HG02885 (cell line): ENCODE measurements around the gene ACVR2A.
A peak's percentile ranks its signal among the peaks of the same experiment; 100 is the strongest.

Experiments used
- ATAC-seq: cut with Tn5 transposase; IDR thresholded peaks from one replicate; pipeline ENCODE4 v1.9.1; 2021; ENCODE audit warnings: mild to moderate bottlenecking; ENCODE audit not compliant: unreplicated experiment, poor library complexity

The ACVR2A gene

GRCh38 chr2:147854557-147855134 is 9.8 kb downstream of the ACVR2A start:
- ATAC-seq, result no peak

- ATAC-seq, result no peak
Measured at GRCh38 chr2:147855316-147855715, 10.5 kb downstream of the ACVR2A start.

- no peak for ATAC-seq
Measured at GRCh38 chr2:147855977-147856376, 11.1 kb downstream of the ACVR2A start.

GRCh38 chr2:147860009-147860408 is 15.2 kb downstream of the ACVR2A start:
- no peak for ATAC-seq

- ATAC-seq, result no peak
Measured at GRCh38 chr2:147862859-147863516, 18.2 kb downstream of the ACVR2A start.

GRCh38 chr2:147863835-147864234 is 19.0 kb downstream of the ACVR2A start:
- ATAC-seq, result no peak

- ATAC-seq, result no peak
Measured at GRCh38 chr2:147865560-147865959, 20.7 kb downstream of the ACVR2A start.

GRCh38 chr2:147867050-147867449 is 22.2 kb downstream of the ACVR2A start:
- ATAC-seq, result no peak

- ATAC-seq, result no peak
Measured at GRCh38 chr2:147869934-147870333, 25.1 kb downstream of the ACVR2A start.

GRCh38 chr2:147872967-147873366 is 28.1 kb downstream of the ACVR2A start:
- ATAC-seq, result no peak

- ATAC-seq, result no peak
Measured at GRCh38 chr2:147873859-147874483, 29.1 kb downstream of the ACVR2A start.

- ATAC-seq, result no peak
Measured at GRCh38 chr2:147879846-147880245, 35.0 kb downstream of the ACVR2A start.

- no peak for ATAC-seq
Measured at GRCh38 chr2:147882631-147883030, 37.8 kb downstream of the ACVR2A start.

GRCh38 chr2:147884830-147885229 is 40.0 kb downstream of the ACVR2A start:
- ATAC-seq, result no peak

GRCh38 chr2:147886136-147886535 is 41.3 kb downstream of the ACVR2A start:
- no peak for ATAC-seq

- ATAC-seq, result peak; percentile 82
Measured at GRCh38 chr2:147888680-147889079, 43.9 kb downstream of the ACVR2A start.

GRCh38 chr2:147904051-147904450 is 59.2 kb downstream of the ACVR2A start:
- no peak for ATAC-seq

- ATAC-seq, result no peak
Measured at GRCh38 chr2:147909178-147909577, 64.3 kb downstream of the ACVR2A start.

GRCh38 chr2:147910990-147911473 is 66.2 kb downstream of the ACVR2A start:
- ATAC-seq, result no peak

GRCh38 chr2:147913701-147914480 is 69.1 kb downstream of the ACVR2A start:
- ATAC-seq, result no peak

- ATAC-seq, result no peak
Measured at GRCh38 chr2:147916067-147916466, 71.2 kb downstream of the ACVR2A start.
